HepG2 (cell line): ENCODE data around the gene SYNE2. TPM values are rescaled to one million over a fixed set of nuclear protein-coding genes. Genes with fewer than 3 reads are reported as not detected.

Source experiments
- ATAC-seq: fragments of 200-7000 bp; cut with Tn5 transposase; 3 replicates; pipeline ENCODE4 v1.9.1; 2020; ENCODE audit warnings: mild to moderate bottlenecking, moderate library complexity
- BruUV-seq: library from RNA; stranded (reverse); fragments of 400-500 nt; replicated peaks from 2 replicates; lab custom pipeline; 2021; lab: Mats Ljungman, UMichigan
- CTCF ChIA-PET: fragments of 300-600 bp; formaldehyde crosslinking; extraction: SDS; loops from one replicate; lab custom pipeline; 2021; ENCODE audit warnings: low total read pairs, inconsistent platforms, low intra/inter-chr PET ratio; lab: Yijun Ruan, JAX
- POLR2A ChIA-PET: fragments of 350-600 bp; sonication (Branson Sonifier 250); formaldehyde crosslinking; loops from one replicate; lab custom pipeline; 2020; ENCODE audit warnings: antibody characterized with exemption, inconsistent platforms; lab: Yijun Ruan, JAX
- DNase-seq: peaks from one replicate; pipeline ENCODE4 v3.0.0-alpha.2; 2015; ENCODE audit warnings: low spot score
- FAIRE-seq: peaks from 3 replicates; lab custom pipeline; 2011; peaks lifted over from hg19 to GRCh38; lab: Jason Lieb, UNC
- H2AFZ ChIP-seq: one replicate; pipeline ENCODE4 v1.6.1; 2011; ENCODE audit warnings: low read length, inconsistent platforms
- H3K27ac ChIP-seq: fragments of 300-600 bp; 3 replicates; pipeline ENCODE4 v1.8.0; 2011; ENCODE audit warnings: mixed run types, mild to moderate bottlenecking, mixed read lengths, low read length, inconsistent platforms; ENCODE audit not compliant: insufficient read depth; ENCODE audit errors: extremely low read length
- H3K27me3 ChIP-seq, 2 experiments: fragments of 200-600 bp in 1 of 2; 2 replicates in 1 of 2; 3 replicates in 1 of 2; pipeline versions ENCODE4 v1.6.0 to v1.8.0; 2011; ENCODE audit warnings: low read length in 2 of 2, mild to moderate bottlenecking in 2 of 2, moderate library complexity in 2 of 2, inconsistent platforms in 1 of 2; ENCODE audit not compliant: insufficient read depth in 2 of 2, control insufficient read depth in 1 of 2
- H3K36me3 ChIP-seq, 2 experiments: fragments of 200-600 bp in 1 of 2; replicated peaks in 1 of 2; 2 replicates in 1 of 2; 3 replicates in 1 of 2; pipeline versions ENCODE4 v1.5.1 to v1.8.0; 2011; ENCODE audit warnings: low read length in 2 of 2, inconsistent platforms in 1 of 2; ENCODE audit not compliant: insufficient read depth in 2 of 2, control insufficient read depth in 1 of 2
- H3K4me1 ChIP-seq: 2 replicates; pipeline ENCODE4 v1.5.1; 2012; ENCODE audit warnings: low read length, inconsistent platforms; ENCODE audit not compliant: insufficient read depth
- H3K4me2 ChIP-seq: 2 replicates; pipeline ENCODE4 v1.6.0; 2011; ENCODE audit warnings: low read depth, low read length, inconsistent platforms
- H3K4me3 ChIP-seq, 3 experiments: fragments of 200-600 bp in 1 of 3; sonication (generic), shearing (Covaris generic) in 1 of 3; replicated peaks in 1 of 3; 2 replicates each; pipeline ENCODE4 v1.5.1; 2011 to 2016; ENCODE audit warnings: low read length in 3 of 3, inconsistent platforms in 2 of 3, low read depth in 2 of 3, mild to moderate bottlenecking in 2 of 3, control low read depth in 1 of 3, mixed read lengths in 1 of 3; ENCODE audit not compliant: insufficient read depth in 1 of 3
- H3K79me2 ChIP-seq: one replicate; pipeline ENCODE4 v1.6.1; 2011; ENCODE audit warnings: low read length, inconsistent platforms; ENCODE audit not compliant: insufficient read depth
- H3K9ac ChIP-seq: 2 replicates; pipeline ENCODE4 v1.6.0; 2011; ENCODE audit warnings: mild to moderate bottlenecking, low read depth, low read length, inconsistent platforms; ENCODE audit not compliant: insufficient read depth
- H3K9me3 ChIP-seq: 2 replicates; pipeline ENCODE4 v1.5.1; 2012; ENCODE audit warnings: mild to moderate bottlenecking, low read length
- H4K20me1 ChIP-seq: 2 replicates; pipeline ENCODE4 v1.6.0; 2011; ENCODE audit warnings: inconsistent platforms, mild to moderate bottlenecking, low read length, moderate library complexity; ENCODE audit not compliant: insufficient read depth
- HIC2 ChIP-seq: sonication (generic); formaldehyde crosslinking; IDR thresholded peaks from 2 replicates; pipeline ENCODE4 v1.9.0; 2022; ENCODE audit warnings: low read depth, missing genetic modification reagents
- MTA3 ChIP-seq: sonication (generic); formaldehyde crosslinking; IDR thresholded peaks from 2 replicates; pipeline ENCODE4 v1.4.0; 2020; ENCODE audit warnings: missing genetic modification reagents
- ONECUT2 ChIP-seq: sonication (generic); formaldehyde crosslinking; IDR thresholded peaks from 2 replicates; pipeline ENCODE4 v1.4.0; 2020; ENCODE audit warnings: missing genetic modification reagents
- SMARCE1 ChIP-seq: fragments of 450-650 bp; IDR thresholded peaks from 2 replicates; pipeline ENCODE4 v1.6.1; 2017; ENCODE audit warnings: borderline replicate concordance
- SYNCRIP ChIP-seq: fragments of 200-400 bp; formaldehyde crosslinking; IDR thresholded peaks from 2 replicates; pipeline ENCODE4 v1.6.1; 2018; ENCODE audit warnings: mild to moderate bottlenecking, low read depth, low read length; ENCODE audit not compliant: insufficient read depth
- TMF1 ChIP-seq: sonication (generic); formaldehyde crosslinking; IDR thresholded peaks from 2 replicates; pipeline ENCODE4 v1.8.1; 2022; ENCODE audit warnings: low read depth, missing genetic modification reagents
- ZFP90 ChIP-seq: sonication (generic); formaldehyde crosslinking; IDR thresholded peaks from 2 replicates; pipeline ENCODE4 v1.8.0; 2022; ENCODE audit warnings: missing genetic modification reagents, mild to moderate bottlenecking, inconsistent platforms, borderline replicate concordance
- ZNF580 ChIP-seq: IDR thresholded peaks from 2 replicates; pipeline ENCODE4 v1.6.1; 2016; ENCODE audit warnings: low read depth, borderline replicate concordance
- WGBS: methylation state at CpG from one replicate; pipeline ENCODE4 v1.1.6; 2017; ENCODE audit warnings: low lambda C conversion rate; 5-methylcytosine and 5-hydroxymethylcytosine counted together
- in situ Hi-C: cut with HindIII; loops from 2 replicates; pipeline ENCODE4 v1.10.0; 2017; ENCODE audit warnings: low pct_unique_long_range_greater_than_20kb; ENCODE audit not compliant: extremely low pct_ligation_motif_present
- intact Hi-C: fragments of 100-400 bp; cut with micrococcal nuclease; formaldehyde crosslinking; loops from one replicate; pipeline ENCODE4 v1.10.0; 2022; ENCODE audit not compliant: unreplicated experiment
- polyA plus RNA-seq, 8 experiments: library from polyadenylated mRNA; depleted of rRNA in 3 of 8; stranded (reverse) in 7 of 8; unstranded in 1 of 8; fragments of >200 nt; fragmentation: Illumina TruSeq in 4 of 8; extraction: Trizol in 4 of 8; gene quantifications; 2 replicates each; pipeline versions ENCODE4 v1.2.1 to v1.2.3, GENCODE V29; 2011 to 2016; ENCODE audit warnings: low read depth in 4 of 8, missing spikeins in 1 of 8, mixed read lengths in 1 of 8; ENCODE audit not compliant: insufficient read depth in 1 of 8
- total RNA-seq, 5 experiments: library from RNA; depleted of rRNA; stranded (reverse); fragments of >200 nt; fragmentation: Illumina TruSeq; extraction: Trizol; gene quantifications; 2 replicates each; pipeline ENCODE4 v1.2.3, GENCODE V29; 2016; ENCODE audit warnings: low read depth in 1 of 5

SYNE2 gene
- total and polyA plus RNA-seq, 2 of the 13 experiments (the other 11 are each of a cell fraction or from before 2014, with no cell fraction given) = 6.2 to 13.3 TPM

GRCh38 chr14:64234877-64235651 lies 382.3 kb downstream of the SYNE2 start:
- intact Hi-C loops (no loop called here), in situ Hi-C loops (no loop called here)
- H3K4me2 ChIP-seq = no peak overlapping the region
- H2AFZ ChIP-seq = no peak overlapping the region
- H3K36me3 ChIP-seq = no peaks in the 10 kb centered on the region; a peak in 1 of 5 replicates
- ATAC-seq = no peak; the same call in 1 of the 3 replicates
- no peak for TF ChIP-seq ONECUT2 (CRISPR knock-in tag)
- TF ChIP-seq HIC2 (CRISPR knock-in tag) = no peak
- TF ChIP-seq MTA3 = no peak
- no peak for TF ChIP-seq SYNCRIP
- TF ChIP-seq ZNF580 (CRISPR knock-in tag) = no peak
- TF ChIP-seq ZFP90 (CRISPR knock-in tag) = no peak
- no peak for TF ChIP-seq TMF1 (CRISPR knock-in tag)
- TF ChIP-seq SMARCE1 = no peak
- no TSS peak for BruUV-seq
- H4K20me1 ChIP-seq = no peaks in the 10 kb centered on the region
- no peaks in the 10 kb centered on the region for H3K9me3 ChIP-seq
- no peak for FAIRE-seq
- no peak overlapping the region for H3K4me3 ChIP-seq
- no peak overlapping the region for H3K9ac ChIP-seq
- 31% methylated on average over 19 of the region's 24 CpGs for WGBS
- no peaks in the 10 kb centered on the region; a peak in 2 of 5 replicates for H3K27me3 ChIP-seq
- DNase-seq = no peak
- H3K4me1 ChIP-seq = no peaks in the 10 kb centered on the region
- ChIA-PET CTCF (no interaction called here), POLR2A (no interaction called here)
- no peak overlapping the region for H3K27ac ChIP-seq
- H3K79me2 ChIP-seq = no peaks in the 10 kb centered on the region
